ENCODE data around the gene CCL1.

CCL1 gene, protein sequence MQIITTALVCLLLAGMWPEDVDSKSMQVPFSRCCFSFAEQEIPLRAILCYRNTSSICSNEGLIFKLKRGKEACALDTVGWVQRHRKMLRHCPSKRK

DNA sequence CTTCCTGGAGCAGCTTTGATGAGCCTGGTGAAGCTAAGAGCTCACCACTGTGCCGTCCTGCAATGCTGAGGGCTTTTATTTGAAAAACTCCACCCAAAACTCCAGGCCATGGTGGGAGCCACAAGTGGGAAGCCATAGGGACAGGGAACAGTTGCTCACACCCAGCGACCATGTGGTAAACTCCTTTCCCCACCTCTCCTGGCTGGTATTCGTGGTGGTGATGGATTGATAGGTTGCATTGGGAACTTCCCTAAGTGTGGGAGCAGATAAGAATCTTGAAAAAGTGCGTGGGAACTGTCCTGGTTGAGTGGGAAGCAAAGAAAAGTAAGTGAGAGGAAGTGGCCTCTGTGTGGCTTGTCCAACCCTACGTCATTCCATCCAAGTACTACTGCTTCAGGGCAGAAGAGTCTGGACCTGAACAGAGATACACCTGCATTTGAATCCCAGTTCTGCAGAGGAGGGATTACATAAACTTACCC, at the start of gene CCL1:
CCL1 (minus strand) TSS at position 51 of the 479 bp plus-strand sequence. CDS start 72 bp downstream, outside the sequence.
- DNase-seq (ENCODE audit: low read depth): no peak

DNA sequence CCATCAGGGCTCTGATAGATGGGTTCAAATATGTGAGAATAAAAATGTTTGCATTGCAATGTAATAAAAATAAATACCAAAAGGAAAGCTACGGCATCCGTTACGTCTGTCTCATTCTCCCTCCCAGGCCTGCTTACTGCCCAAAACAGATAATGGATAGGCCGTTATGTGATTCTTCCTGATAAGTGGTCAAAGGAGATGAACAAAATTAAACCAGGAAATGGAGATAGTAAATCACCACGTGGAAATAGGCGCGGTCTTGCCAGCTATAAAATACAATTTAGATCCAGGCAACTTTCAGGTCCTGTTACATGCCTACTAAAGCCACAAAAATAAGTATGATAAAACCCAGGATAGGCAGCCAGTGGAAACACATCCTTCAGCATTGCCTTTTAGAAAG, 49.5 kb upstream of the CCL1 start:
- no peak for DNase-seq (ENCODE audit: low read depth)

DNA sequence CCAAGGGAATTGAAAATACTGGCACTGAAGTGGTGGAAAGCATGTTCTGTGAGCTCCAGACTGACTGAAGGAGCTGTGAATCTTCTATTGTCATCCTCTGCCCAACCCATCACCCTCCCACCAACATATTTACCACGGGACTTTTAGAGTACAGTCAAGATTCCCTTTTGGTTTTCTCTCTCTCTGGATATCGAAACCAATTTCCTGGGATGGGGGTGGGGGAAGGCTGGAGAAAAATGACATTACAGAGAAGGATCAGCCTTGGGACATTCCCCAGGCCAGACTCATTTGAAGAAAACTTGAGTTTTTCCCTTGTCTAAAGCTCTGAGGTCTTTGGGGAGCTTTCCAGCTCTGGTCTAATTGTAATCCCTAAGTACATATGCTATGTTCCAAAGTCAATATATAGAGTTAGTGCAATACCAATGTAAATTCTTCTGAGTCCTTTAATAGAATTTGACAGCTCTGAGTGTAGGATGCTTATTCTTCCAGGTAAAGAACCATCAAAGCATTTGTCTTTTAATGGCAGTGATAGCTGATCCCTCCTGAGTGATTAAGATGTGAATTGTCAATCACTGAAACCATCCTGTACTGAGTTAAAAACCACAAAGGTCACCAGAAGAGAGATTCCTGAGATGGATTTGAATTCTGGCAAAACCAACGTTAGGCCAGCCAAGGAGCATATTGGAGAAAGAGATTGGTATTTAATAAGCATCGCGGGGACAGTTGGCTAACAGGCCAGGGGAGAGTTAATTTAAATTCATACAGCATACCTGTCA, 48.8 kb upstream of the CCL1 start:
- no peak for DNase-seq (ENCODE audit: low read depth)

DNA sequence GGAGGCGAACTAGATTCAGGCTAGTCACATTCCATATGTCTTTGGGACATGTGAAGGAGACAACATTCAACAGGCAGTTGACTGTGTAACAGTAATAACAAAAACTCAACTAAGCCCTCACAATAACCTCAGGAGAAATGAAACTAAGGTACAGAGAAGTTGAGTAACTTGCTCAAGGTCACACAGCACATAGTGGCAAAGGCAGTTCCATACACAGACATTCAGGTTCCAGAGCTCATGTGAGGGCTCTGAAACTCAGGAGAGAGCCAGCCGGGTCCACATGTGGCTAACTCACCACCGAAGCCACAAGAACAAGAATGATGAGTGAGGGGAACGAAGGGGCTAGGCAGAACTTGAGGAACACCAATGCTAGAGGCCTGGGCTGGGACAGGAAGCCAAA, 46.3 kb upstream of the CCL1 start:
- no peak for DNase-seq (ENCODE audit: low read depth)

DNA sequence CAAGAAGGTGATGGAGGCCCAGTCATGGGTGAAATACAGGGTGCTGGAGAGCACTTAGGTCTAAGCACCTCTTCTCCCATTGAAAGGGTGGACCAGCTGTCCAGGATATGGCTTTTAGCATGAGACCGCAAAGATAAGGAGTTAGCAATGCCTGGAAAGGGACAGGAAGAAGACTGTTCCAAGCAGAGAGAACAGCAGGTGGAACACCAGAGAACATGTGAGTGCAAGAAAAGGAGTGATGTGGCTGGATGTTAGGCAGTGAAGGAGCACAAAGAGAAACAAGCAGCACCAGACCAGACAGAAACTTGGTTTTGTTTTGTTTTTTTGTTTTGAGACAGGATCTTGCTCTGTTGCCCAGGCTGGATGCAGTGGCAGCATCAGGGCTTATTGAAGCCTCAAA, 45.4 kb upstream of the CCL1 start:
- no peak for DNase-seq (ENCODE audit: low read depth)

DNA sequence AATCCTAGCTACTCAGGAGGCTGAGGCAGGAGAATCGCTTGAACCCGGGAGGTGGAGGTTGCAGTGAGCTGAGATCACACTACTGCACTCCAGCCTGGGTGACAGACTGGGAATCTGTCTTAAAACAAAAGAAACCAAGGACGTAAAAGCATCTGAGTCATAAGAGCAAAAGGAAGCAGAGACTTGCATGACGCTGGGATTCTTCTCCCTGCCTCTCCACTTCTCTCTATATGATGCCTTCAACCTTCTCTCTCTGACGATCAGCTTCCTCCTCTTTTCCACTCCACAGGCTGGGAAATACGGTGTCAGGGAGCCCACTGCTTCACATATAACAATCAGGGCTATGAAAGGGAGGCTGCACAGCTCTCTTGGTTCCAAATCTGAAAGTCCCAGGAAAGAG, 43.2 kb upstream of the CCL1 start:
- no peak for DNase-seq (ENCODE audit: low read depth)

DNA sequence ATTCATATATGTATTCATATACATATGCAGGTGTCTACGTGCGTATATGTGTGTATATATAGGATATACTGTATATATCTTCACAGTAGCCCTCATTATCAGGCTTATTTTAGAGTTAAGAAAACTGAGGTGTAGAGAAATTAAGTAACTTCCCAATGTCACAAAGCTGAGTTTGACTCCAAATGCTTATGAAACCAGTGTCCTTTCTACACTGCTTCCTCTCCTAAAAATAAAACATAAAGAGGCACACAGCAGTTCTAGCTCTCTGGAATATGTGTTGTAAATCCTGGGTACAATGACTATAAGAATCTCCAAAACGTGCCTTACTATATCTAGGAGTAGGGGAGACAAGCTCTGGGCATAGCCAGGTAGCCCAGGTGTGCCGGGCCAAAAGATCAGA, 40.0 kb upstream of the CCL1 start:
- no peak for DNase-seq (ENCODE audit: low read depth)

DNA sequence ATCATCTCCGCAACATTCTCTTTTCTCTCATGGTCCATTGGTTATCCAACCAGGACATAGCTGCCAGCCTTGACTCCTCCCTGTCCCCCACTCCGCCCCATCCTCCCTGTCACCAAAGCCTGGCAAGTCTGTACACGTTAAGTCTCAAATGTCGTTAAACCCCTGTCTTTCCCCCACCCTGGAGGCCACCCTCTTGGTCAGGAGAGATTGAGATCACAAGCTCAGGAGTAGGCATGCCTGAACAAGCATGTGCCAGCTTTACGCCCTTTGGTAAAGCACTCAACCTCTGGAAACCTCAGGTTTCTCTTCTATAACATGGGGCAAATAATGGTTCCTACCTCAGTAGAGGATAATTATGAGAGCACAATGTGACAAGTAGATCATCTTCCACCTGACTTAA, 38.1 kb upstream of the CCL1 start:
- no peak for DNase-seq (ENCODE audit: low read depth)

DNA sequence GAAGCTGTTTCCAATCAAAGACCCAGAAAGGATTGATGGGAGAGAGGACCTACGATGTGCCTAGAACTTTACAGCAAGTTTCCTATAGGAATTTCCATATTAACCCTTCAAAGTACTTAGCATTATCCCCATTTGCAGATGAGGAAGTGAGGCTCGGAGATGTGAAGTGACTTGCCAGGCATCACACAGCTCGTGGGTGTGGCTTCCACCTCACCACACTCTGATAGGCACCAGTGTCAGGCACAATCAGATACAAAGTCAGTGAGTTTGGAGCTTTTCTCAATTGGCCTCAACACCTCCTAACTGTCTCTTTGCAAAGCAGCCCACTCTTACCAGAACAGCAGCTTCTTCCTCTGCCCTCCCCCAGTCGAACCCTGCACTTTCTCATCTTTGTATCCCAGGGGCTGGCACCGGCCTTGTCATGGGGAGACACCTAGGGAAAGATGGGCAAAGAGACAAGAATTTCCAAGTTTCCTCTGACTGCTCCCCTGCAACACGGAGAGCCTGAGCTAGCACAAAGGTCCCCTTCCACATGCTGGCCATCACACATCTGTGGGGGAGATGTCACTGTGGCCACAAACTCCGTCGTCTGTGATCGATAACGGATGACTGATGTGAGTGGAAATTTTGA, 37.4 kb upstream of the CCL1 start:
- DNase-seq (ENCODE audit: low read depth): no peak

DNA sequence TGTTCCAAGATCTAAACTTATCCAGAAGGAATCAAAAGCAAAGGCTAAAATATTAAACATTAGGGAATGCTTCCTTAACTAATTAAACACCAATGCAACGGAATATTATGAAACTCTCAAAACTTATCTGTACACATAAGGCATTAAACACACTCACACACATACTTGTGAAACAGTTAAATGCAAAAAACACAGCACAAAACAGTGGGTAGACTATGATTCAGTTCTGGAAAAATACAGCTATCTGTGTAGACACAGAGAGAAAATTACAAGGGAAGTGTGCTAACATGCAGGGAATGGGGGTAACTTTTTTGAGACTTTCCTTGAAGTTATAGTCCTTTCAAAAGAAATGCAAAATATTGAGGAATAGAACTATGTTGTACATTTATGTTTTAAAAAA, 36.7 kb upstream of the CCL1 start:
- DNase-seq (ENCODE audit: low read depth): no peak

DNA sequence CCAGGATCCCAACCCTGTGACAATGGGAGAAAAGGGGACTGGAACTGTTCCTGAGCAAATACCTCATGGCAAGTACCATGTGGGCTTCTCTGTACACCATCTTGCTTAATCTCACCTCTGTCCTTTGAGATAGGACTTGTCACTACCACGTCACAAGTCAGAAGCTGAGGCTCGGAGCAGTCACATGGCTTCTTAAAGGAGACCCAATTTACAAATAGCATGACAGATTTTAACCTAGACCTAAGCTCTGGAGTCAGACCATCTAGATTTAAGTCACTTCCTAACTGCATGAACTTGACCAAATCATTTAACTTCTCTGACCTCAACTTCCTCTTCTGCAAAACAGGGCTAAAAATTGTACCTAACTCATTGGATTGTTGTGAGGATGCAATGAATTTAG, 36.0 kb upstream of the CCL1 start:
- no peak for DNase-seq (ENCODE audit: low read depth)

DNA sequence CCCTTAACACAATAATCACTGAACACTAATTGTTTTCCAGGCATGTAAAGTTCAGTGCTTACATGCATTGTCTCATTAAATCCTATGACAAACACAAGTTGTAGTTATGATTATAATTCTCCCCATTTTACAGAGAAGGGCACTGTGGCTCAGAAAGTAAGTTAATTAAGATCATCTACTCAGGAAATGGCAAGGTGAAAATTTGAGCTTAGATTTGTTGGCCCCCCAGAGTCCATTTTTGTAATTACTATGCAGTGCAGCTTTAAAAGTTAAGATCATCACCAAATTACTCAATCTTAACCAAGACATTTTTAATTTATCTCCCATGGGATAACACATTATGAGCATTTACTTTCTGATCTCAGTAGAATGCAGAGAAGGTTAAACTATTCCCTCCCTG, 34.2 kb upstream of the CCL1 start:
- DNase-seq (ENCODE audit: low read depth): no peak

DNA sequence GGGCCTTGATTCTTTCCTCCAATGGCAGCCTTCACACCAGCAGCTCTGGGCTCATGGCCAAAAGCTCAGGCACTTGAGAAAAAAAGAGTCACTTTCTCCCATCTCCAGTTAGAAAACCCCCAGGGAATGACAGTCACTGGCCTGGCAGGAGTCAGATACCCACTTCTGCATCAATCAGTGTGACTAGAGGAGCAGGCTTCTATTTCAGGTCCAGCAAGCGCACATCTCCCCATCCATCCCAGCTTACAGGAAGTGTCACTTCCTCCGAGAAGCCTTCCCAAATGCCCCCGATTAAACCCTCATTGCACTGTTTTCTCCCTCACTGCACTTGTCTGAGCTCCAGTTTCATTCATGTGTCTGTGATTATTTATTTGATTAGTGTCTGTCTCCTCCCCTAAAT, 30.4 kb upstream of the CCL1 start:
- no peak for DNase-seq (ENCODE audit: low read depth)

DNA sequence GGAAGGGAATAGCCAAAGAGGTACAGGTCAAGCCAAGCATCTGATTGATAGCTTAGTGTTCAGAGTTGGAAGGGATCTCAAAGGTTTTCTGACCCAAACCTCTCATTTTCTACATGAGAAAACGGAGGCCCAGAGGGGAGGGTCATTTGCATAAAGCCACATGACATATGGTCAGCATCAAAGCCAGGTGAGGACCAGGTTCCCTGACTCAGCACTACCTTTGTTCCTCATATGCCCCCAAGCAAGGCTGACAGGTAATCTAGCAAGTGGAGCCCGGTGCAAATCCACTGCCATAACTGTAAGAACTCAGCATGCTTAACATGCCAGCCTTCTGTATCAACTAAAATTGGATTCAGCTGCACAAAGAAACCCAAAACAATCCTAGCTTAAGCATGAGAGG, 28.2 kb upstream of the CCL1 start:
- DNase-seq (ENCODE audit: low read depth): no peak

DNA sequence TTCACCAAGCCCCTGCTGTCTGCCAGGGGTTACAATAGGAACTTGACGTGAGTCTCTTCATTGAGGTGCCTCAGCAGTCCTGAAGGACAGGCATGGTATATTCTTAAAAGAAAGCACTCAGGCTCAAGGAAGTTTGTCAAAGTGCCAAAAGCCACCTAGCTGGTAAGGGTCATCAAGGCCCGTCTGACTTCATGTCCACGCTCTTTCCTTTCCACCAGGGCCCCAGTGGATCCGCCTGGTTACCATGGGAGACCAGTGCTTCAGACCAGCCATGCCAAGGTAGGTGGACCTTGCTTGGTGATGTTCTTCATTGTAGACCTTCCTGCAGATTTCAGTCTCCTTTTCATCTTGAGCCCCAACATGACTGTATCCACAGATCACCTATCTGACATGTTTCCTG, 27.6 kb upstream of the CCL1 start:
- no peak for DNase-seq (ENCODE audit: low read depth)

DNA sequence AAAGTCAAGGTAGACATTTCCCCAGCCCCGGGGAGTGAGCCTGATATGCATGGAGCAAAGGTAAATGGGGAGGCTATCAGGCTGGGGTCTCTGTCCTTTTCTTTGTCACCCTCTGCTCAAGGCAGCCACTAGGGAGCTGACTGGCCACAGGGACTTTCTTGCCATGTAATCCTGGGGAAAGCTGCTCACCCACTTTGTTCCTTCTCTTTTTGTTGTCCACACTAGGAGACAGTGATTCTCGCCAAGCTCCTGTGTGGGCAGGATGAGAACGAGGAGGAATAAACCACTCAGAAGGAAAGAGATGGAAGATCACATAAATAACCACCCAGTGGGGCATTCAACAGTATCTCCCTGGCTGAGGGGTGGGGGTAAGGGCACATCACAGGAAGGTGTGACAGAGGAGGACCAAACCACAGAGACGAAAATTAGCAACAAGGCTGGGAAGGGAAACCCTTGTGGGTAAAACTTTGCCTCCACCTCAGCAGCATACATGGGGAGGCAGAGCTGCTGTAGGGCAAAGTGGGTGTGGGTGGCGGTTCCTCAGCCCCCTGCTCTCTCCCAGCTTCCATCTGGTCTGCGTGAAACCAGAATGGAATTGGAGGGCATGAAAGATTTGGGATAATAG, 26.2 kb upstream of the CCL1 start:
- no peak for DNase-seq (ENCODE audit: low read depth)

DNA sequence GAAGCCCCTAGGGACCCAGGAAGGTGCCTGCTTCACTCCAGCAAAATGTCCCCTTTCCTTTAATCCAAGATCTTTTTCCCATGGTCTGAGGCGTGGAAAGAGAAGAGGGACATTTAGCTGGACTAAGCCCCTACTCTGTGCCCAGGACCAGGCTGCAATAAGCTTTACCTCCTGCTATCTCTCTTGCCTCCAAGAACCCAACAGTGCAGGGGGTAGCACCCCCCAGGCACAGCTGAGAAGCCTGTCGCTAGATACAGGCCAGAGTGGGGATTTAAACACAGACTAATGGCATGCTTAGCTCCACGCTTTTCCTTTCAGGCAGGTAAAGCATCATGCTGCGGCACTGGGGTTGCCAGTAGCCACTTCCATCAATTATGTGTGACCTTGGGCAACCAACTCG, 24.5 kb upstream of the CCL1 start:
- DNase-seq (ENCODE audit: low read depth): no peak

DNA sequence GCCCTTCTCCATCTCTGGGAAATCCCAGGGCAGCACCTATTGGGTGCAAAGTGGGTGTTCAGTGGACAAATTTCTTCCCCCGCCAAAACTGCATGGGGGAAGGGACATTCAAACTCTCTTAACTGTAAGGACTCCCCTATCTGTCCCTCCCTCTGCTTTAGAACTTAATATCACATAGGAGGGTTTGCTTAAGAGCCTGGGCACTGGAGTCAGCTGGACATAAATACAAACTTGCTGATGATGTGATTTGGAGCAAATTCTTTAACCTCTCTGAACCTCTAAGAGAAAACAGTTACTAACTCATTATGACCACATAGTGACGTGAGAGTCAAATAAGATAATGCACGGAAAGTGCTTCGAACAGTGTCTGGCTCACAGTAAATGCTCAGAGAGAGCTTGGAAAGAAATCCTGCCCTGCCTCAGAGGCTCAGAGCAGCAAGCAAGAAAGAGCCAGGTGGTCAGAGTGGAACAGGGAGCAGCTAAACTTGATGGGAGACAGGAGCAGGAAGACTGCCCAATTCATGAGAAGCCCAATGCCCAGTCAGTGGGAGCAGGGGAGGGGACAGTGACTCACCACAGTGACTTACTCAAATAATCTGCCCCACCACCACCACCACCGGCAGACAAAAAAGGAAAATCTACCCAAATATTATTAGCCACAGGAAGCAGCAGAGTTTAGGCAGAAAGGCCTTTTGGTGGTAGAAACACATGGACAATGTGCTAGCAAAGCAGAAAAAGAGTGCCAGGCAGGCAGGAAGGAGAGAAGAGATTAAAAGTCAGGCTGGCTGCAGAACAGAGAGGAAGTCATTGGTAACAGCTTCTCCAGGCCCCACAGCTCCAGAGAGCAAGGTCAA, 23.9 kb upstream of the CCL1 start:
- DNase-seq (ENCODE audit: low read depth): no peak

DNA sequence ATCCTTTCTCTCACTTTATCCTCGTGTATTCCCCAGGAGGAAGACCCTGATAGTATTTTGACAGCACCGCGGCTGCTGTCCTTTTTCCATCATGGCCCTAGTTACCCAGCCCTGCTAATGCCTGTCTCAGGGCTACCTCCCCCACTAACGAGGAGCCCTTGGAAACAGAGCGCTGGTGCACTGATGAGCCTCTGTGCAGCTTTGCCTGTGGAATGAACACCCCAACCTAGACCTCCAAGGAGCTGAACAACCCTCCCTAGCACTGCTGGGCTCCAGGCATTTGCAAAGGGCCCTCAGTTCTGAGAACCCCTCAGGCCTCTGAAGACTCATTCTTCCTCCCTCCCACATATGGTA, 23.3 kb upstream of the CCL1 start:
- no peak for DNase-seq (ENCODE audit: low read depth)

DNA sequence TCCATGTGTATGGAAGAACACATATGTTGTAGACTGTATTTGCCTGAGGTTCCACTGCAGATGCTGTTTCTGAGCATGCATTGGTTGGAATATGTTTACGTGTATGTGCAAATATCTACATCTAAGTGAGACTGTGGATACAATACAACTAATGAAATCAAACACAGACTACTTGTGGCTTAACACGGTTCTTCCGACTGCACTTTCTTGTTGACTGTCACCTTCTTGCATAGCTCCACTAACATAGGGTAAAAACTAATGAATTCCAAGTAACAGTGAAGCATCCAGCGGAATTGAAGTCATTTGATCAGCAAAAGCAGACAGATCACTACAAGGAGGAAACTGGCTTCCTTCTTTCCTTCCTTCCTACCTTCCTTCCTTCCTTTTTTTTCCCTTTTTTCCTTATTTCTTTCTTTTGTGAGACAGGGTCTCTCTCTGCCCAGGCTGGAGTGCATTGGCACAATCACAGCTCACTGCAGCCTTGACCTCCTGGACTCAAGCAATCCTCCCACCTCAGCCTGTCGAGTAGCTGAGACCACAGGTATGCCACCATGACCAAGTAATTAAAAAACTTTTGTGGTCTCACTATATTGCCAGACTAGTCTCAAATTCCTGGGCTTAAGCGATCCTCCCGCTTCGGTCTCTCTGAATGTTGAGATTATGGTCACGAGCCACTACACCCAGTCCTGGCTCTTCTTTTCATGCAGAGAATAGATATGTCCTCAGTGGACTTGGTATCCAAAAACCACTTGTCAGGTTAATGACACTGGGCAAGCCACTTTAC, 22.0 kb upstream of the CCL1 start:
- DNase-seq (ENCODE audit: low read depth): no peak

DNA sequence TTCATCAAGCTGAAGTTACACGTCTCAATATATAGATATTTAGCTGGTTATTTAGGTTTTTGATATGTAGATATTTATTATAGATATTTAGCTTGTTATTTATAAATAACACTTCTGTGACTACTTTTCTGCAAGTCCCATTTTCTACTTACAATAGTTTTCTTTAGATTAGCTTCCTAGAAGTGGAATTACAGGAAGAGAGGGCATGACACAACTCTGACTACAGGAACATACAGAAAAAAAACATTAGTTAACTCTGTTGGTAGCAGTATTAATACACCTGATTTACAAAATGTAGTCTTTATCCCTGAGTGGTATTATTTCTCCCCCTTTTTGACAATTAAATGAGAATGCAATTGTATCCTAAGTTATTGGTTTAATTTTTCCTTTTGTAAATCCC, 21.2 kb upstream of the CCL1 start:
- no peak for DNase-seq (ENCODE audit: low read depth)

DNA sequence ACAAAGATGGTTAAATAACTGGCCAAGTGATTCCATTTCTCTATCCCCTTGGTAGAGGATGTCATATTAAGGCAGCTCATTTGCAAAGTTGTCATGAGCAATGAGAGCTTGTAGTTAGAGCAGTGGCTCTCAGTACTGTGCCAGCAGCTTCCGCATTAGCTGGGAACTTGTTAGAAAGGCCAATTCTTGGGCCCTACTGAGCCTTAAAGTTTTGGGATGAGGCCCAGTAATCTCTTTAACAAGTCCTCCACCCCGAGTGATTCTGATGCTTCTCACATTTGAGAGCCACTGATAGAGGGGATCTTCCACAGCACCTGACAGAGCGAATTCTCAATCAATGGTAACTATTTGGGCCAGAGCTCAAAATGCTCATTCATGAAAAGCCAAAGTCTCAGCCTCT, 20.2 kb upstream of the CCL1 start:
- no peak for DNase-seq (ENCODE audit: low read depth)

All from non-pigmented ciliary epithelial cell (primary cell).